BE2C (cell line): ENCODE data around the gene MRPL11.
"Not testable (repeated sequence)": the region's sequence is repeated elsewhere in the genome, so short reads cannot be mapped to it uniquely, and the experiment has no call there.

Experiments used
- DNase-seq: peaks from one replicate; pipeline ENCODE4 v3.0.0-alpha.2; 2020
- H3K27me3 ChIP-seq: fragments of 250-450 bp; sonication (Bioruptor Pico); 2 replicates; pipeline ENCODE4 v1.5.1; 2020; ENCODE audit warnings: mild to moderate bottlenecking
- H3K36me3 ChIP-seq: fragments of 250-450 bp; sonication (Bioruptor Pico); 2 replicates; pipeline ENCODE4 v1.5.1; 2020; ENCODE audit warnings: mild to moderate bottlenecking
- H3K4me1 ChIP-seq: fragments of 250-450 bp; sonication (Bioruptor Pico); 2 replicates; pipeline ENCODE4 v1.5.1; 2020
- H3K4me3 ChIP-seq: 2 replicates; pipeline ENCODE4 v1.5.1; 2011; ENCODE audit warnings: low read depth, low read length
- H3K9me3 ChIP-seq: fragments of 250-450 bp; sonication (Bioruptor Pico); 2 replicates; pipeline ENCODE4 v1.5.1; 2020
- TF ChIP-seq, protein P1 (sequence below): IDR thresholded peaks from 2 replicates; pipeline ENCODE4 v1.5.1; 2012; ENCODE audit warnings: mild to moderate bottlenecking, low read depth, low read length

MRPL11 gene

DNA sequence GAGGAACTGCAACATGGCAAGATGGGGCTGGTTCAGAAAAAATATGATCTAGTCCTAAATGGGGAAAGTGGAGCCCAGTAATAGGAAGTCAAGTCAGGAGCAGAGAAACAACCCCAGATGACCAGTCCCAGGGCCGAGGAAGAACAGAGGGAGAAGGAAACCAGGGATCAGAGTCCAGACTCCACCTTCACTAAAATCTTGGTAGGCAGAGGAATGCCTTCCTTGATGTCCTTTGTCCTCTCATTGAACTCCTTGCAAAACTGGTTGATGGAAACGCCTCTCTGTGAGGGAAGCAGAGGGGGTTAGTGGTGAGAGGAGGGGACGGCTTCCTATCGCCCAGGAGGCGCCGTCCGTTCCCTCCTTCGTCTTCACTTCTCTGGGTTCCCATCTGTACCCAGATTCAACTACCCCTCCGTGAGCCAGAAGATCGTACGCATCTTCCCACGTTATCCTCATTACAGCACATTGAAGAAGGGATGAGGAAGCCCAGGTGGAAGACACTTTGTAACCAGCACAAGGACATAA is 607 bp downstream of the MRPL11 start:
- no peak for DNase-seq
- peak overlapping the region; percentile 85 for H3K4me3 ChIP-seq
- TF ChIP-seq, protein P1, sequence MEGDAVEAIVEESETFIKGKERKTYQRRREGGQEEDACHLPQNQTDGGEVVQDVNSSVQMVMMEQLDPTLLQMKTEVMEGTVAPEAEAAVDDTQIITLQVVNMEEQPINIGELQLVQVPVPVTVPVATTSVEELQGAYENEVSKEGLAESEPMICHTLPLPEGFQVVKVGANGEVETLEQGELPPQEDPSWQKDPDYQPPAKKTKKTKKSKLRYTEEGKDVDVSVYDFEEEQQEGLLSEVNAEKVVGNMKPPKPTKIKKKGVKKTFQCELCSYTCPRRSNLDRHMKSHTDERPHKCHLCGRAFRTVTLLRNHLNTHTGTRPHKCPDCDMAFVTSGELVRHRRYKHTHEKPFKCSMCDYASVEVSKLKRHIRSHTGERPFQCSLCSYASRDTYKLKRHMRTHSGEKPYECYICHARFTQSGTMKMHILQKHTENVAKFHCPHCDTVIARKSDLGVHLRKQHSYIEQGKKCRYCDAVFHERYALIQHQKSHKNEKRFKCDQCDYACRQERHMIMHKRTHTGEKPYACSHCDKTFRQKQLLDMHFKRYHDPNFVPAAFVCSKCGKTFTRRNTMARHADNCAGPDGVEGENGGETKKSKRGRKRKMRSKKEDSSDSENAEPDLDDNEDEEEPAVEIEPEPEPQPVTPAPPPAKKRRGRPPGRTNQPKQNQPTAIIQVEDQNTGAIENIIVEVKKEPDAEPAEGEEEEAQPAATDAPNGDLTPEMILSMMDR = no peak
- no peaks in the 10 kb centered on the region for H3K4me1 ChIP-seq
- no peaks in the 10 kb centered on the region for H3K27me3 ChIP-seq
- peaks cover 18% of the 10 kb centered on the region for H3K36me3 ChIP-seq
- H3K9me3 ChIP-seq = no peaks in the 10 kb centered on the region

DNA sequence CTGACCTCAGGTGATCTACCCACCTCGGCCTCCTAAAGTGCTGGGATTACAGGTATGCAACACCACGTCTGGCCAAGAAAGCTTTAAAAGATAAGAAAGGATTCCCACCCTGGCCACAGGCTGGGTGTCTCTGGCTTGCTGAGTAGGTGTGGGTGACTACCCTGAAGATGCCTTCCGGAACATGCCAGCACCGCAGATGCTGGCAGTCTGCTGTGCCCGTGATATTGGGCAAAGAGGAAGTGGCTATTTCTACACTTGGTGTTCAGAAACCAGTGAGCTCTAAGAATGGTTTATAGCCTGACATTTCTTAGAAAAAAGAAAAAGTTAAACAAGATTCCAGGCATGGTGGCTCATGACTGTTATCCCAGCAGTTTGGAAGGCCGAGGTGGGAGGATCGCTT is 6.1 kb downstream of the MRPL11 start:
- Histone ChIP-seq H3K4me3 (no peak overlapping the region), H3K9me3 (no peaks in the 10 kb centered on the region), H3K4me1 (no peaks in the 10 kb centered on the region), H3K36me3 (peaks cover 18% of the 10 kb centered on the region), H3K27me3 (no peaks in the 10 kb centered on the region)
- TF ChIP-seq, protein P1 = no peak
- DNase-seq = no peak

DNA sequence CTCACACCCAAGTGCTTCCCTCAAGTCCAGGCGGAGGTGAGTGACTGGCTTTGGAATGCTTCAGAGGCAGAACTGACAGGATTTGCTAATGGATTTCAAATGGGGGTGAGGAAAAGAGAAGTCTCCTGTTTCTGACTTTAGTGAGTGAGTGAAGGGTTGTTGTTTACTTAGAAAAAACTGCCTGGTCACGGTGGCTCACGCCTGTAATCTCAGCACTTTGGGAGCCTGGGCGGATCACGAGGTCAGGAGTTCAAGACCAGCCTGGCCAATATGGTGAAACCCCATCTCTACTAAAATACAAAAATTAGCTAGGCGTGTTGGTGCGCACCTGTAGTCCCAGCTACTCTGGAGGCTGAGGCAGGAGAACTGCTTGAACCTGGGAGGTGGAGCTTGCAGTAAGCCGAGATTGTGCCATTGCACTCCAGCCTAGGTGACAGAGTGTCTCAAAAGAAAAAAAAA is 6.7 kb downstream of the MRPL11 start:
- not testable (repeated sequence) for H3K9me3 ChIP-seq, H3K27me3 ChIP-seq, H3K4me3 ChIP-seq, DNase-seq, H3K4me1 ChIP-seq
- H3K36me3 ChIP-seq = peaks cover 15% of the 10 kb centered on the region

DNA sequence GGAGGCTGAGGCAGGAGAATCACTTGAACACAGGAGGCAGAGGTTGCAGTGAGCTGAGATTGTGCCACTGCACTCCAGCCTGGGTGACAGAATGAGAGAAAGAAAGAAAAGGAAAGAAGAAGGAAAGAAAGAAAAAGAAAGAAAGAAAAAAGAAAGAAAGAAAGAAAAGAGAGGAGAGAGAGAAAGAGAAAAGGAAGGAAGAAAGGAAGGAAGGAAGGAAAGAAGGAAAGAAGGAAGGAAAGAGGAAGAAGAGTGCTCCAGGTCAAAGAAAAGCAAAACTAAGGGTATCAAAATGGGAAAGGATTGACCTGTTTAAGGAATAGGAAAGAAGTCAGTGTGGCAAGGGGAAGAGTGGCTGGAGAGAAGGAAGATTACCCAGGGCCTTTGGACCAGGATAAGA is 7.4 kb downstream of the MRPL11 start:
- not testable (repeated sequence) for H3K27me3 ChIP-seq, H3K4me3 ChIP-seq, H3K9me3 ChIP-seq, DNase-seq, H3K4me1 ChIP-seq
- peaks cover 11% of the 10 kb centered on the region for H3K36me3 ChIP-seq

DNA sequence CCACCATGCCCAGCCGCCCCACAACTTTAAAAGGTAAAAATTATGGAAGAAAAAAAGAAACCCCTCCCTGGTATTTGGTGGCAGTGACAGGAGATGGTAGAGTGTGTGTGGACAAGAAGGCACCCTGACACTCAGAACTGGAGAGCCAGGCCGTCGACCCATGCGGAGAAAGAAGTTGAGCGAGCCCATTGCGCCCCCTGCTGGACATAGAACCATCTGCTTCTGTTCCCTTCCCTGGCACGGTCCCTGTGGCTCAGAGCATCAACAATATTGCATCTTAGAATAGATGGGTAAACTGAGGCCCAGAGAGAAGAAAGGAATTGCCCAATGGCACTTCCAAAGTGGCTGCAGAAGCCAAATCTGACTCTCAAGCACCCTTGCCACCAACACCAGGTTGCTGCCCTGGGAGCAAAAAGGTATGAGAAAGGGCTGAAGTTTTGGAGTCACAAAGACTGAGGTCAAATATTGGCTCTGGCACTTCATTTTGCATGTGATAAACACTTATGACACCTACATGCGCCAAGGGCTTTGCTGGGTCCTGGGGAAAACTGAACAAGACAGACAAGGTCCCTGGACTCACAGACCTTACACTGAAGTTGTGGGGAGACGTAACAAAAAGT is 8.6 kb downstream of the MRPL11 start:
- H3K4me1 ChIP-seq = no peaks in the 10 kb centered on the region
- no peaks in the 10 kb centered on the region for H3K9me3 ChIP-seq
- H3K27me3 ChIP-seq = no peaks in the 10 kb centered on the region
- 0 out of 2 replicates have a peak, but pooled peaks cover 3% of the 10 kb centered on the region for H3K36me3 ChIP-seq
- no peak overlapping the region for H3K4me3 ChIP-seq
- TF ChIP-seq, protein P1 = peak; percentile 90
- peak; percentile 89 for DNase-seq

DNA sequence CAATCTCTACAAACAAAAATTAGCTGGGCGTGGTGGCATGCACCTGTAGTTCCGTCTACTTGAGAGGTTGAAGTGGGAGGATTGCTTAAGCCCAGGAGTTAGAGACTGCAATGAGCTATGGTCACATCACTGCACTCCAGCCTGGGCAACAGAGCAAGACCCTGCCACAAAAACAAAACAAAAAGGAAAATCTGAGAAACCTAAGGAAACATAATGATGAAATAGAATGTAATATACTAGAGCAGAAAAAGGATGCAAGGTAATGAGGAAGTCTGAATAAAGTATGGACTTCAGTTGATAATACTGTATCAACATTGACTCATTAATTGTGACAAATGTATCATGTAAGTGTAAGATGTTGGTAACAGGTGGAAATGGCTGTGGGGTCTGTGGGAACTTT is 9.7 kb downstream of the MRPL11 start:
- DNase-seq = no peak
- TF ChIP-seq, protein P1 = no peak
- Histone ChIP-seq H3K4me3 (no peak overlapping the region), H3K9me3 (no peaks in the 10 kb centered on the region), H3K27me3 (no peaks in the 10 kb centered on the region), H3K36me3 (no peaks in the 10 kb centered on the region), H3K4me1 (no peaks in the 10 kb centered on the region)

DNA sequence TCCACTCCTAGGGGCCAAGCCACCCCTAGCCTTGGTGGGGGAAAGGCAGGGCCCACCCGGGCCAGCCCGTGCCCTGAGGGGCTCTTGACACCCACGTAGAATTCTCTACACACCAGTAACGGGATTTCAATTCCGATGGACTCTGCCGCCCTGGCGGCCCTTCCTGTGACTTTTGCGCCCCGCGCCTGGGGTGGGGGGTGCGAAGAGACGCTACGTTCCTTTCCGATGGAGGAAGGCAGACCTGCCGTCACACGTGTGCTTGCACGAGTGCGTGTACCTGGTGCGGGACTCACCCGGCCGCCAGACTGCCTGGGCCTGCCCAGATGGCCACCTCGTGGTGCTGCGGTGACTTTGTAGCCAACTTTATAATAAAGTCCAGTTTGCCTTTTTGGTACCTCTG is 12.3 kb downstream of the MRPL11 start:
- H3K4me1 ChIP-seq = no peaks in the 10 kb centered on the region
- peaks cover 14% of the 10 kb centered on the region for H3K27me3 ChIP-seq
- no peaks in the 10 kb centered on the region for H3K9me3 ChIP-seq
- H3K4me3 ChIP-seq = no peak overlapping the region
- no peak for DNase-seq
- H3K36me3 ChIP-seq = no peaks in the 10 kb centered on the region
- TF ChIP-seq, protein P1 = no peak
